Activated CD8-positive, alpha-beta T cell treated with anti-CD3 and anti-CD28 coated beads for 36 hours (primary cell): Measurements from ENCODE around the gene INSL3. TPM values are rescaled to one million over a fixed set of nuclear protein-coding genes. Genes with fewer than 3 reads are reported as not detected.
"Not testable (repeated sequence)": the region's sequence is repeated elsewhere in the genome, so short reads cannot be mapped to it uniquely, and the experiment has no call there.

Source experiments
- ATAC-seq: fragments of 200-7000 bp; cut with Tn5 transposase; one replicate; pipeline ENCODE4 v1.10.0; 2021; ENCODE audit warnings: mild to moderate bottlenecking, moderate library complexity
- CTCF ChIA-PET: fragments of 350-600 bp; sonication (Branson Sonifier 250); formaldehyde crosslinking; loops from one replicate; lab custom pipeline; 2021; ENCODE audit warnings: antibody characterized with exemption; lab: Charles Lee
- POLR2A ChIA-PET: fragments of 350-600 bp; sonication (Branson Sonifier 250); formaldehyde crosslinking; loops from one replicate; lab custom pipeline; 2021; ENCODE audit warnings: antibody characterized with exemption; lab: Charles Lee
- DNase-seq: peaks from one replicate; pipeline ENCODE4 v3.0.0-alpha.2; 2020
- H3K27ac Mint-ChIP-seq: one replicate; pipeline ENCODE4 v1.8.0; 2021; ENCODE audit warnings: mild to moderate bottlenecking, mixed read lengths
- H3K27me3 Mint-ChIP-seq: one replicate; pipeline ENCODE4 v1.8.0; 2021; ENCODE audit warnings: mixed read lengths
- H3K36me3 Mint-ChIP-seq: one replicate; pipeline ENCODE4 v1.8.0; 2021; ENCODE audit warnings: low read depth, mixed read lengths
- H3K4me1 Mint-ChIP-seq: one replicate; pipeline ENCODE4 v1.8.0; 2021; ENCODE audit warnings: low read depth, mixed read lengths
- H3K4me3 Mint-ChIP-seq: one replicate; pipeline ENCODE4 v1.8.0; 2021; ENCODE audit warnings: mild to moderate bottlenecking, moderate library complexity, mixed read lengths
- H3K9me3 Mint-ChIP-seq: one replicate; pipeline ENCODE4 v1.8.0; 2021; ENCODE audit warnings: mixed read lengths
- intact Hi-C: fragments of 100-400 bp; cut with micrococcal nuclease; formaldehyde crosslinking; loops from one replicate; pipeline ENCODE4 v1.10.0; 2022
- total RNA-seq, 2 experiments: library from RNA; stranded (reverse); gene quantifications; one replicate each; pipeline ENCODE4 v1.2.3, GENCODE V29; 2021
- TF ChIP-seq, protein P1 (sequence below): fragments of 200-600 bp; IDR thresholded peaks from one replicate; pipeline ENCODE4 v1.8.0; 2022; ENCODE audit warnings: antibody characterized with exemption, mild to moderate bottlenecking

Gene INSL3
- total RNA-seq, 2 experiments from 2014 or later: 5.9 to 6.9 TPM

DNA sequence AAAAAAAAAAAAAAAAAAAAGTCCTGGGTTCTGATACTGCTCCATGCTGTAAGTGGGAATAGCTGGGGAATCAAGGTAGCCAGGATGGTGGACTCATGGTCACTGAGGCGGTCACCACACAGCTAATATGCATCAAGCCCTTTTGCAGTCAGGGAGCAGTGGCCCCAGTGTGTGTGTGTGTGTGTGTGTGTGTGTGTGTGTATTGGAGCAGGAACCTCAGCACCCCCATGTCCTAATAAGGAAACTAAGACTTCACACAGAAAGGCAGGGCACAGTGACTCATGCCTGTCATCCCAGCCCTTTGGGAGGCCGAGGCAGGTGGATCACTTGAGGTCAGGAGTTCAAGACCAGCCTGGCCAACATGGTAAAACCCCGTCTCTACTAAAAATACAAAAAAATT lies 14.4 kb downstream of the INSL3 start:
- Mint-ChIP-seq H3K4me1 (peaks cover 20% of the 10 kb centered on the region), H3K9me3 (no peaks in the 10 kb centered on the region), H3K27ac (no peak overlapping the region), H3K4me3 (no peak overlapping the region), H3K27me3 (no peaks in the 10 kb centered on the region), H3K36me3 (no peaks in the 10 kb centered on the region)
- TF ChIP-seq, protein P1, sequence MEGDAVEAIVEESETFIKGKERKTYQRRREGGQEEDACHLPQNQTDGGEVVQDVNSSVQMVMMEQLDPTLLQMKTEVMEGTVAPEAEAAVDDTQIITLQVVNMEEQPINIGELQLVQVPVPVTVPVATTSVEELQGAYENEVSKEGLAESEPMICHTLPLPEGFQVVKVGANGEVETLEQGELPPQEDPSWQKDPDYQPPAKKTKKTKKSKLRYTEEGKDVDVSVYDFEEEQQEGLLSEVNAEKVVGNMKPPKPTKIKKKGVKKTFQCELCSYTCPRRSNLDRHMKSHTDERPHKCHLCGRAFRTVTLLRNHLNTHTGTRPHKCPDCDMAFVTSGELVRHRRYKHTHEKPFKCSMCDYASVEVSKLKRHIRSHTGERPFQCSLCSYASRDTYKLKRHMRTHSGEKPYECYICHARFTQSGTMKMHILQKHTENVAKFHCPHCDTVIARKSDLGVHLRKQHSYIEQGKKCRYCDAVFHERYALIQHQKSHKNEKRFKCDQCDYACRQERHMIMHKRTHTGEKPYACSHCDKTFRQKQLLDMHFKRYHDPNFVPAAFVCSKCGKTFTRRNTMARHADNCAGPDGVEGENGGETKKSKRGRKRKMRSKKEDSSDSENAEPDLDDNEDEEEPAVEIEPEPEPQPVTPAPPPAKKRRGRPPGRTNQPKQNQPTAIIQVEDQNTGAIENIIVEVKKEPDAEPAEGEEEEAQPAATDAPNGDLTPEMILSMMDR: no peak
- DNase-seq: peak; percentile 46
- ChIA-PET CTCF (no interaction called here), POLR2A (interaction anchor here (1.0 kb wide), 1 partner anchor 42 kb away, joined by 3 read pairs; no protein-coding TSS in a partner anchor)
- peak; percentile 55 for ATAC-seq
- intact Hi-C loops: no loop called here

DNA sequence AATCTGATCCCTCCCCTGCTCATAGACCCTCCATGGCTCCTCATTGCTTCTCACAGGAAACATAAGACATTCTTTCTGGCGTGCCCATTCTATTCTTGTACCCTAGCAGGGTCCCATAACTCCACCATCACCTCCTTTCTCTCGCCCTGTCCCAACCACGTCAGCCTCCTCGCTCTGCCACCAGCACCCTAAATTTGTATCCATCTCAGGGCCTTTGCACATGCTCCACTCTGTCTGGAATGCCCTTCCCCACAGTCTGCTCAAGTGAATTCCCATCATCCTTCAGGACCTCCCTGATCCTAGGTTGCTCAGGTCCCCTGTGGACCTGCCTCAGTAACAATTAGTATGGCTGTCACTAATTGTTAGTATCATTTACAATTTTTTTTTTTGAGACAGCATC lies 15.9 kb downstream of the INSL3 start:
- no peak for DNase-seq
- Mint-ChIP-seq H3K9me3 (no peaks in the 10 kb centered on the region), H3K27me3 (no peaks in the 10 kb centered on the region), H3K4me1 (peaks cover 20% of the 10 kb centered on the region), H3K27ac (no peak overlapping the region), H3K4me3 (no peak overlapping the region), H3K36me3 (no peaks in the 10 kb centered on the region)
- TF ChIP-seq, protein P1: no peak
- ChIA-PET CTCF (interaction anchor here (1.1 kb wide), 1 partner anchor 20 kb away, joined by 3 read pairs; no protein-coding TSS in a partner anchor), POLR2A (interaction anchor here (0.6 kb wide), 2 partner anchors 27 to 376 kb away, joined by 3 to 4 read pairs; no protein-coding TSS in a partner anchor)
- intact Hi-C loops: no loop called here
- ATAC-seq: no peak

DNA sequence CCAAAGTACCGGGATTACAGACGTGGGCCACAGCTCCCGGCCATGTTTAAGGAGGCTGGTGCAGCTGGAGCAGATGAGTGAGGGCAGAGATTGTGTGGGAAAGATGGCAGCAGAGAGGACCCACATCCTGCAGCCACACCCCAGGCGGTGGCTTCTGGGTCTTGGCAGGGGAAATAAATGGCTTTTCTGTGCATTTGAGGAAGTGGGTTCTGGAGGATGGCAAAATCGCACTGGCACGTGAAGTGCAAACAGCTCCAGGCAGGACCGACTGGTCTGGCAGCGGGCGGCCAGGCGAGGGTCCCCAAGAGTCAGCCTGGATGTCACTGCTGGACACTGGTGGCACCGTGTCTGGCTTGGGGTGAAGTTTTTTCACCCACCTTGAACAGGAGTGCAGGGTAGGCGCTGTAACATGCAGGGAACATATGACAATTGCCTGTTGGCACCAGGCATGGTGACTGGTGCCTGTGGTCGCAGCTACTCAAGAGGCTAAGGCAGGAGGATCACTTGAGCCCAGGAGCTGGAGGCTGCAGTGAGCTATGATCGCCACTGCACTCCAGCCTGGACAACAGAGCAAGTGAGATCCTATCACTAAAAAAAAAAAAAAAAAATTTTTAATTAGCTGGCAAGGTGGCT lies 17.9 kb downstream of the INSL3 start:
- Mint-ChIP-seq H3K4me3 (no peak overlapping the region), H3K9me3 (no peaks in the 10 kb centered on the region), H3K27ac (peak overlapping the region; percentile 5), H3K4me1 (peaks cover 20% of the 10 kb centered on the region), H3K36me3 (no peaks in the 10 kb centered on the region), H3K27me3 (no peaks in the 10 kb centered on the region)
- ChIA-PET CTCF (interaction anchor here (0.9 to 3.1 kb wide), 4 partner anchors 10 to 143 kb away, joined by 3 to 16 read pairs (median 8); no protein-coding TSS in a partner anchor), POLR2A (interaction anchor here (0.7 to 1.4 kb wide), 3 partner anchors 10 to 248 kb away, joined by 3 read pairs; no protein-coding TSS in a partner anchor)
- TF ChIP-seq, protein P1: no peak
- peak; percentile 27 for DNase-seq
- peak; percentile 29 for ATAC-seq
- intact Hi-C loops: no loop called here

DNA sequence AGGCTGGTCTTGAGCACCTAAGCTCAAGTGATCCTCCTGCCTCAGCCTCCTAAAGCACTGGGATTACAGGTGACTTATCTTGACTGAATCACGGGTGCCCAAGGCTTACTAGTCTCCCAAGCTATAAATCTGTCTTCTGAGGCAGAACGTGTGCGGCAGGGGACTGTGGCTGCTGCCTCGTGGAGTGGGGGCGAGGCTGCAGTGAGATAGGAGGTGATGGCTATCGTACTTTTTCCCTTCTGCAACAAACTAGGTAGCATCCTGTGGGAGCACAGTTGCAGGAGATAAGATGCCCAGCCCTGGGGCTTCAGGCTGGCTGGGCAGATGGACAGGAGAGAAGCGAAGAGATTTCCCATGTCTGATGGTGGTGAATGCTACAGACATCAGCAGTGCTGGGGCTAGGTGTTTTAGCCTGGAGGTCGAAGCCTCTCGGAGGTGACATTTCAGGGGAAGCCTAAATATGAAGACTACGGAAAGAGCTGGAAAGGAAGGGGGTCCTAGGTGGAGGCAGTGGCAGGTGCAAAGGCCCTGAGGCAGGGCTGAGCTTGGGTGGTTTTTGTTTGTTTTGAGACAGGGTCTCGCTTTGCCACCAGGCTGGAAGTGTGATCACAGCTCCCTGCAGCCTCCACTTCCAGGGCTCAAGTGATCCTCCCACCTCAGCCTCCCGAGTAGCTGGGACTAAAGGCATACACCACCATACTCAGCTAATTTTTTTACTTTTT lies 19.0 kb downstream of the INSL3 start:
- Mint-ChIP-seq H3K4me1 (peaks cover 18% of the 10 kb centered on the region), H3K4me3 (no peak overlapping the region), H3K27ac (no peak overlapping the region), H3K27me3 (no peaks in the 10 kb centered on the region), H3K9me3 (no peaks in the 10 kb centered on the region), H3K36me3 (no peaks in the 10 kb centered on the region)
- ATAC-seq: no peak
- CTCF ChIA-PET: interaction anchor here (1.0 to 3.1 kb wide), 4 partner anchors 11 to 53 kb away, joined by 3 to 16 read pairs (median 8); no protein-coding TSS in a partner anchor
- intact Hi-C loops: no loop called here
- no peak for DNase-seq
- POLR2A ChIA-PET: interaction anchor here (1.0 to 1.4 kb wide), 2 partner anchors 11 to 15 kb away, joined by 3 read pairs; no protein-coding TSS in a partner anchor
- TF ChIP-seq, protein P1: no peak

DNA sequence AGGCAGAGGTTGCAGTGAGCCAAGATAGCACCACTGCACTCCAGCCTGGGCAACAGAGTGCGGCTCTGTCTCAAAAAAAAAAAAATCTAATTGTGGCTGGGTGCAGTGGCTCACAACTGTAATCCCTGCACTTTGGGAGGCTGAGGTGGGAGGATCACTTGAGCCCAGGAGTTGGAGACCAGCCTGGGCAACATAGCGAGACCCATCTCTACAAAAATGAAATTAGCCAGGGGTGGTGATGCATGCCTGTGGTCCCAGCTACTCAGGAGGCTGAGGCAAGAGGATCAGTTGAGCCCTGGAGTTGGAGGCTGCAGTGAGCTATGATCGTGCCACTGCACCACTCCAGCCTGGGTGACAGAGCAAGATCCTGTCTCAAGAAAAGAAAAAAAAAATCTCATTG lies 22.7 kb downstream of the INSL3 start:
- H3K36me3 Mint-ChIP-seq, ATAC-seq, H3K9me3 Mint-ChIP-seq, DNase-seq, H3K4me3 Mint-ChIP-seq, H3K27me3 Mint-ChIP-seq, H3K27ac Mint-ChIP-seq: not testable (repeated sequence)
- H3K4me1 Mint-ChIP-seq: peaks cover 42% of the 10 kb centered on the region
- ChIA-PET POLR2A (interaction anchor here (1.0 to 1.3 kb wide), 2 partner anchors 47 to 59 kb away, joined by 3 read pairs; no protein-coding TSS in a partner anchor), CTCF (interaction anchor here (1.1 to 1.2 kb wide), 2 partner anchors 61 to 303 kb away, joined by 3 read pairs; no protein-coding TSS in a partner anchor)
- intact Hi-C loops: loop anchor here (10.0 kb wide), 1 partner anchor 56 kb away; the partner anchor contains the start of gene RPL18A
